ENCODE measurements around the gene SCN8A.

- TF ChIP-seq, protein P1, sequence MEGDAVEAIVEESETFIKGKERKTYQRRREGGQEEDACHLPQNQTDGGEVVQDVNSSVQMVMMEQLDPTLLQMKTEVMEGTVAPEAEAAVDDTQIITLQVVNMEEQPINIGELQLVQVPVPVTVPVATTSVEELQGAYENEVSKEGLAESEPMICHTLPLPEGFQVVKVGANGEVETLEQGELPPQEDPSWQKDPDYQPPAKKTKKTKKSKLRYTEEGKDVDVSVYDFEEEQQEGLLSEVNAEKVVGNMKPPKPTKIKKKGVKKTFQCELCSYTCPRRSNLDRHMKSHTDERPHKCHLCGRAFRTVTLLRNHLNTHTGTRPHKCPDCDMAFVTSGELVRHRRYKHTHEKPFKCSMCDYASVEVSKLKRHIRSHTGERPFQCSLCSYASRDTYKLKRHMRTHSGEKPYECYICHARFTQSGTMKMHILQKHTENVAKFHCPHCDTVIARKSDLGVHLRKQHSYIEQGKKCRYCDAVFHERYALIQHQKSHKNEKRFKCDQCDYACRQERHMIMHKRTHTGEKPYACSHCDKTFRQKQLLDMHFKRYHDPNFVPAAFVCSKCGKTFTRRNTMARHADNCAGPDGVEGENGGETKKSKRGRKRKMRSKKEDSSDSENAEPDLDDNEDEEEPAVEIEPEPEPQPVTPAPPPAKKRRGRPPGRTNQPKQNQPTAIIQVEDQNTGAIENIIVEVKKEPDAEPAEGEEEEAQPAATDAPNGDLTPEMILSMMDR (conservative IDR thresholded peaks at IDR 0.05; ENCODE audit: low read depth, low read length): no peak
- no peak for TF ChIP-seq EZH2 (IDR thresholded peaks at IDR 0.05; ENCODE audit: borderline replicate concordance, low read depth, low read length, poor library complexity, severe bottlenecking)
These were observed 114.4 kb downstream of the SCN8A start for GRCh38 chr12:51705450-51705849.

Data from A673 (cell line).